ENCODE data around the gene MAP4.

Gene MAP4

GRCh38 chr3:47870702-47871260 lies 145.4 kb downstream of the MAP4 start:
- Histone ChIP-seq H3K9ac (ENCODE audit: low read depth, low read length, poor library complexity, severe bottlenecking) (no peak overlapping the region), H3K36me3 (ENCODE audit: insufficient read depth, low read length) (peaks cover 47% of the 10 kb centered on the region; the same call in 1 of the 2 replicates), H3K27me3 (ENCODE audit: insufficient read depth, low read length, poor library complexity, severe bottlenecking) (no peaks in the 10 kb centered on the region), H3K4me3 (ENCODE audit: low read length, poor library complexity, severe bottlenecking) (no peak overlapping the region), H3K79me2 (ENCODE audit: insufficient read depth, low read length) (no peaks in the 10 kb centered on the region), H3K4me1 (ENCODE audit: insufficient read depth, low read length, poor library complexity, severe bottlenecking) (no peaks in the 10 kb centered on the region), H3F3A (ENCODE audit: low read depth) (no peaks in the 10 kb centered on the region), H3K9me2 (replicated peaks; ENCODE audit: low read depth, low read length) (no peaks in the 10 kb centered on the region), H2AFZ (ENCODE audit: low read length) (no peak overlapping the region), H3K4me2 (ENCODE audit: low read depth, low read length, poor library complexity, severe bottlenecking) (no peak overlapping the region), H4K20me1 (ENCODE audit: insufficient read depth, low read length, poor library complexity, severe bottlenecking) (no peaks in the 10 kb centered on the region), H3K9me3 (ENCODE audit: insufficient read depth, low read depth, low read length) (no peaks in the 10 kb centered on the region)
- TF ChIP-seq CTCF (conservative IDR thresholded peaks at IDR 0.05; ENCODE audit: low read length), result no peak
- TF ChIP-seq EZH2phosphoT487 (IDR thresholded peaks at IDR 0.05; ENCODE audit: borderline replicate concordance), result no peak

- TF ChIP-seq CTCF (conservative IDR thresholded peaks at IDR 0.05; ENCODE audit: low read length) (no peak), EZH2phosphoT487 (IDR thresholded peaks at IDR 0.05; ENCODE audit: borderline replicate concordance) (no peak)
- Histone ChIP-seq H3K9me2 (replicated peaks; ENCODE audit: low read depth, low read length) (no peaks in the 10 kb centered on the region), H3K4me2 (ENCODE audit: low read depth, low read length, poor library complexity, severe bottlenecking) (no peak overlapping the region), H3K9ac (ENCODE audit: low read depth, low read length, poor library complexity, severe bottlenecking) (no peak overlapping the region), H3K4me1 (ENCODE audit: insufficient read depth, low read length, poor library complexity, severe bottlenecking) (no peaks in the 10 kb centered on the region), H3K9me3 (ENCODE audit: insufficient read depth, low read depth, low read length) (no peaks in the 10 kb centered on the region), H3F3A (ENCODE audit: low read depth) (no peaks in the 10 kb centered on the region), H3K79me2 (ENCODE audit: insufficient read depth, low read length) (no peaks in the 10 kb centered on the region), H3K4me3 (ENCODE audit: low read length, poor library complexity, severe bottlenecking) (no peak overlapping the region), H3K27me3 (ENCODE audit: insufficient read depth, low read length, poor library complexity, severe bottlenecking) (no peaks in the 10 kb centered on the region), H3K36me3 (ENCODE audit: insufficient read depth, low read length) (peaks cover 43% of the 10 kb centered on the region; the same call in 1 of the 2 replicates), H2AFZ (ENCODE audit: low read length) (no peak overlapping the region), H4K20me1 (ENCODE audit: insufficient read depth, low read length, poor library complexity, severe bottlenecking) (no peaks in the 10 kb centered on the region)
Measured at GRCh38 chr3:47870156-47870555, 146.1 kb downstream of the MAP4 start.

- H3K9ac ChIP-seq (ENCODE audit: low read depth, low read length, poor library complexity, severe bottlenecking), result no peak overlapping the region
- peaks cover 47% of the 10 kb centered on the region; the same call in 1 of the 2 replicates for H3K36me3 ChIP-seq (ENCODE audit: insufficient read depth, low read length)
- TF ChIP-seq EZH2phosphoT487 (IDR thresholded peaks at IDR 0.05; ENCODE audit: borderline replicate concordance), result no peak
- TF ChIP-seq CTCF (conservative IDR thresholded peaks at IDR 0.05; ENCODE audit: low read length), result no peak
- H3F3A ChIP-seq (ENCODE audit: low read depth), result no peaks in the 10 kb centered on the region
- H4K20me1 ChIP-seq (ENCODE audit: insufficient read depth, low read length, poor library complexity, severe bottlenecking), result no peaks in the 10 kb centered on the region
- no peak overlapping the region for H2AFZ ChIP-seq (ENCODE audit: low read length)
- H3K4me2 ChIP-seq (ENCODE audit: low read depth, low read length, poor library complexity, severe bottlenecking), result no peak overlapping the region
- H3K9me2 ChIP-seq (replicated peaks; ENCODE audit: low read depth, low read length), result no peaks in the 10 kb centered on the region
- H3K27me3 ChIP-seq (ENCODE audit: insufficient read depth, low read length, poor library complexity, severe bottlenecking), result no peaks in the 10 kb centered on the region
- no peaks in the 10 kb centered on the region for H3K9me3 ChIP-seq (ENCODE audit: insufficient read depth, low read depth, low read length)
- H3K79me2 ChIP-seq (ENCODE audit: insufficient read depth, low read length), result no peaks in the 10 kb centered on the region
- H3K4me3 ChIP-seq (ENCODE audit: low read length, poor library complexity, severe bottlenecking), result no peak overlapping the region
- H3K4me1 ChIP-seq (ENCODE audit: insufficient read depth, low read length, poor library complexity, severe bottlenecking), result no peaks in the 10 kb centered on the region
Measured at GRCh38 chr3:47868306-47868705, 147.9 kb downstream of the MAP4 start.

Data from Loucy (cell line).